ENCODE results near the gene TENT4A.

DNA sequence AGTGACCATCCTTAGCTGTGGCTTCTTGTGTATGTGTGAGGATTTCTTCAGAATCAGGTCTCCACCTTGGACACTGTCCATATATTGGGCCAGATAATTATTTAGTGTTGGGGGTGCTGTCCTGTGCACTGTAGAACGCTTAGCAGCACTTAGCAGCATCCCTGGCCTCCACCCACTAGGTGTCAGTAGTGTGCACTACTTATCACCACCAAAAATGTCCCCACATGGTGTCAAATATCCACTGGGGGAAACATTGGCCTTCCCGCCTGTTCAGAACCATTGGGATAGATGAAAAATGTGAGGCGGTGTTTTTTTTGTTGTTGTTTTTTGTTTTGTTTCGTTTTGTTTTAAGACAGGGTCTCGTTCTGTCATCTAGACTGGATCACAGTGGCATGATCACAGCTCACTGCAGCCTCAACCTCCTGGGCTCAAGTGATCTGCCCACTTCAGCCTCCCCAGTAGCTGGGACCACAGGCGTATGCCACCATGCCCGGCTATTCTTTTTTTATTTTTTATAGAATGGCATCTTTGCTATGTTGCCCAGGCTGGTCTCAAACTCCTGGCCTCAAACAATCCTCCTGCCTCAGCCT lies 67.7 kb downstream of the TENT4A start:
- TF ChIP-seq, protein P1, sequence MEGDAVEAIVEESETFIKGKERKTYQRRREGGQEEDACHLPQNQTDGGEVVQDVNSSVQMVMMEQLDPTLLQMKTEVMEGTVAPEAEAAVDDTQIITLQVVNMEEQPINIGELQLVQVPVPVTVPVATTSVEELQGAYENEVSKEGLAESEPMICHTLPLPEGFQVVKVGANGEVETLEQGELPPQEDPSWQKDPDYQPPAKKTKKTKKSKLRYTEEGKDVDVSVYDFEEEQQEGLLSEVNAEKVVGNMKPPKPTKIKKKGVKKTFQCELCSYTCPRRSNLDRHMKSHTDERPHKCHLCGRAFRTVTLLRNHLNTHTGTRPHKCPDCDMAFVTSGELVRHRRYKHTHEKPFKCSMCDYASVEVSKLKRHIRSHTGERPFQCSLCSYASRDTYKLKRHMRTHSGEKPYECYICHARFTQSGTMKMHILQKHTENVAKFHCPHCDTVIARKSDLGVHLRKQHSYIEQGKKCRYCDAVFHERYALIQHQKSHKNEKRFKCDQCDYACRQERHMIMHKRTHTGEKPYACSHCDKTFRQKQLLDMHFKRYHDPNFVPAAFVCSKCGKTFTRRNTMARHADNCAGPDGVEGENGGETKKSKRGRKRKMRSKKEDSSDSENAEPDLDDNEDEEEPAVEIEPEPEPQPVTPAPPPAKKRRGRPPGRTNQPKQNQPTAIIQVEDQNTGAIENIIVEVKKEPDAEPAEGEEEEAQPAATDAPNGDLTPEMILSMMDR (IDR thresholded peaks at IDR 0.05; ENCODE audit: low read depth, low read length): peak; percentile 77
- no peak for TF ChIP-seq POLR2A (IDR thresholded peaks at IDR 0.05; ENCODE audit: extremely low read depth, insufficient read length)

Data from NB4 (cell line).